GM21515 (cell line): ENCODE results near the gene CEP78.

ENCODE experiments used
- ATAC-seq: cut with Tn5 transposase; IDR thresholded peaks from one replicate; pipeline ENCODE4 v1.9.1; 2021; ENCODE audit not compliant: unreplicated experiment

CEP78 gene

GRCh38 chr9:78234810-78235209 is 1.1 kb upstream of the CEP78 start:
- no peak for ATAC-seq

- no peak for ATAC-seq
These were observed 566 bp upstream of the CEP78 start for GRCh38 chr9:78235256-78235761.

- no peak for ATAC-seq
These were observed 656 bp downstream of the CEP78 start for GRCh38 chr9:78236551-78236910.

GRCh38 chr9:78238046-78239038 is 2.5 kb downstream of the CEP78 start:
- no peak for ATAC-seq

GRCh38 chr9:78239506-78239905 is 3.6 kb downstream of the CEP78 start:
- ATAC-seq = no peak

GRCh38 chr9:78242041-78242440 is 6.2 kb downstream of the CEP78 start:
- ATAC-seq = no peak

GRCh38 chr9:78243130-78243529 is 7.3 kb downstream of the CEP78 start:
- ATAC-seq = no peak

GRCh38 chr9:78245401-78245800 is 9.5 kb downstream of the CEP78 start:
- ATAC-seq = no peak

GRCh38 chr9:78248635-78249034 is 12.8 kb downstream of the CEP78 start:
- ATAC-seq = no peak

- no peak for ATAC-seq
These were observed 13.7 kb downstream of the CEP78 start for GRCh38 chr9:78249542-78249941.

GRCh38 chr9:78252616-78253015 is 16.7 kb downstream of the CEP78 start:
- no peak for ATAC-seq

GRCh38 chr9:78253285-78253684 is 17.4 kb downstream of the CEP78 start:
- no peak for ATAC-seq

- peak; percentile 65 for ATAC-seq
These were observed 25.6 kb downstream of the CEP78 start for GRCh38 chr9:78261403-78262001.

GRCh38 chr9:78262655-78263054 is 26.8 kb downstream of the CEP78 start:
- ATAC-seq = no peak

GRCh38 chr9:78267889-78268288 is 32.0 kb downstream of the CEP78 start:
- ATAC-seq = no peak

- no peak for ATAC-seq
These were observed 33.9 kb downstream of the CEP78 start for GRCh38 chr9:78269784-78270183.

GRCh38 chr9:78272307-78272706 is 36.4 kb downstream of the CEP78 start:
- ATAC-seq = no peak

- ATAC-seq = no peak
These were observed 37.9 kb downstream of the CEP78 start for GRCh38 chr9:78273761-78274160.

- no peak for ATAC-seq
These were observed 42.4 kb downstream of the CEP78 start for GRCh38 chr9:78278177-78278777.

GRCh38 chr9:78278801-78279200 is 42.9 kb downstream of the CEP78 start:
- ATAC-seq = no peak

- ATAC-seq = no peak
These were observed 45.2 kb downstream of the CEP78 start for GRCh38 chr9:78280982-78281668.
